Measurements from ENCODE around the gene AGAP1.

DNA sequence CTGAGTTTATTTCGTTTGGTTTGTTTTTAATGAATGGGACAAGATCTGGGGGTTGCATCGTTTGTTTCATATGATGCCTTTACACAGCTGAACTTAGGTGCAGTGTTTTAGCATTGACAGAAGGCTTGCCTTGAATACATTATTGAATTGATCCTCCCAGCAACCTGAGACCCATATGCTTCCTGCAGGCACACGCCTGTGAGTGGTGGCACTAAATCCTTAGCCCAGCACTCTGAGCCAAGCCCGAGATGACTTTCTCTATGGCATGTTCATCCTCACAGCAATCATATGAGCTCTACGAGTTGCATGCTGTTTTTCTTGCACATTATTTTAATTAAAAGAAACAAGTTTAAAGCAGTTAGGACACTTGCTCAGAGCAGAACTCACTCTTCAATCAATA lies 47.8 kb upstream of the AGAP1 start:
- TF ChIP-seq, protein P1, sequence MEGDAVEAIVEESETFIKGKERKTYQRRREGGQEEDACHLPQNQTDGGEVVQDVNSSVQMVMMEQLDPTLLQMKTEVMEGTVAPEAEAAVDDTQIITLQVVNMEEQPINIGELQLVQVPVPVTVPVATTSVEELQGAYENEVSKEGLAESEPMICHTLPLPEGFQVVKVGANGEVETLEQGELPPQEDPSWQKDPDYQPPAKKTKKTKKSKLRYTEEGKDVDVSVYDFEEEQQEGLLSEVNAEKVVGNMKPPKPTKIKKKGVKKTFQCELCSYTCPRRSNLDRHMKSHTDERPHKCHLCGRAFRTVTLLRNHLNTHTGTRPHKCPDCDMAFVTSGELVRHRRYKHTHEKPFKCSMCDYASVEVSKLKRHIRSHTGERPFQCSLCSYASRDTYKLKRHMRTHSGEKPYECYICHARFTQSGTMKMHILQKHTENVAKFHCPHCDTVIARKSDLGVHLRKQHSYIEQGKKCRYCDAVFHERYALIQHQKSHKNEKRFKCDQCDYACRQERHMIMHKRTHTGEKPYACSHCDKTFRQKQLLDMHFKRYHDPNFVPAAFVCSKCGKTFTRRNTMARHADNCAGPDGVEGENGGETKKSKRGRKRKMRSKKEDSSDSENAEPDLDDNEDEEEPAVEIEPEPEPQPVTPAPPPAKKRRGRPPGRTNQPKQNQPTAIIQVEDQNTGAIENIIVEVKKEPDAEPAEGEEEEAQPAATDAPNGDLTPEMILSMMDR (IDR thresholded peaks at IDR 0.05 in 8 of 11, conservative IDR thresholded peaks at IDR 0.05 in 3 of 11) = no peak
- TF ChIP-seq POLR2A (IDR thresholded peaks at IDR 0.05) (no peak), POLR2AphosphoS5 (IDR thresholded peaks at IDR 0.05) (no peak)

All from spleen (tissue), 7 donors.